Hematopoietic multipotent progenitor cell treated with erythropoietin and hydrocortisone succinate and interleukin-3 and kit ligand, for 17 days (in vitro differentiated cells): ENCODE measurements around the gene KEL.

Experiments used
- DNase-seq: peaks from one replicate; pipeline ENCODE4 v3.0.0-alpha.2; 2015; ENCODE audit warnings: low spot score

The KEL gene

DNA sequence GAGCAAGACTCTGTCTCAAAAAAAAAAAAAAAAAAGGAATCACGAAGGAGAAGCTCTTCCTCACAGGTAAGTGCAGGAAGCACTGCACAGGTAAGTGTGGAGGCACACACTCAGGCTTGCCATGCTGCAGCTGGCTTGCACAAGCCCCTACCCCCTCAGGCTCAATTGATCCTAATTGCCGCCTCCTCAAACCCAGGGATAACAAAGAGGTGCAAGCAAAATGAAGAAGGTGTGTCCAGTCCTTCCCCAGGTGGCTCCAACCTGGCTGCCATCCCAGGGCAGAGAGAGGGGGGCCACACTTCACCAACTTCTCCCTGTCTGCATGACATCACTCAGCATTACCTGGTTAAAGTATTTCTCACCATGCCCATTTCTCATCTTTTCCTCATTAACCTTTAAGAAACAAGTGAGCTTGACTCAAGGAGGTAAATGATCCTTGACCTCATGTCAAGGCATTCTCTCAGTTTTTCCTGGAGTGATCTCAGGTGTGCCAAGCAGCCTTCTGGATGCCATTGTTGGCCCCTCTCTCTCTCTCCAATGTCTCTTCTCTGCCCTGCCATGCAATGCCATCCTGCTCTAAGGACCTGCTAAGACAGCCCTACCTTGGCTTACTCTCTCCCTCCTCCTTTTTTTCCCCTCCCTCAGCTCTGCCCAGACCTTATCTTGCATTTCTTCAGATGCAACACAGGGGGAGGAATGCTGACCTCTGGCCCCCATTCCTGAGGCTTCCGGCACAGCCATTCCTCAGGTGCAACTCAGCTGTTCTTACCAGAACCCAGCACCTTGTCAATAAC, 63.6 kb downstream of the KEL start:
- no peak for DNase-seq

DNA sequence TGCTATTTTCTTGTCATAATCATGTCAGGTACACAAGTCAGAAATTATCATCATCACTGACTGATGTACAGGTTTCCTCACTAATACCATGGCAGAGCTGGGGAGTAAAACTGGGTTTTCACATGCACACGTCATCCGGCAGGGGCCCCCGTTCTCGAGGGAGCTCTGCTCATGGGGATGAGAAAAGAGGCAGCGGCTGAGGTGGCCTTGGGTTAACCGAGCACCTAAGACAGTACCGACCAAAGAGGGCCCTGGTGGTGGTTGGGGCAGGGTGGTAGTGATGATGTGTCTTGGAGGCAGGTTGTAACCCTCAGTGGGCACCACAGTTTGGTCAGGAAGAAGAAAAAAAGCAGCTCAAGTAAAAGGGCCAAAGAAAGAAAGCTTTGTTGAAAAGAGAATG, 64.5 kb downstream of the KEL start:
- DNase-seq = no peak

- DNase-seq = no peak
Measured at GRCh38 chr7:142896741-142897379, 65.3 kb downstream of the KEL start.

DNA sequence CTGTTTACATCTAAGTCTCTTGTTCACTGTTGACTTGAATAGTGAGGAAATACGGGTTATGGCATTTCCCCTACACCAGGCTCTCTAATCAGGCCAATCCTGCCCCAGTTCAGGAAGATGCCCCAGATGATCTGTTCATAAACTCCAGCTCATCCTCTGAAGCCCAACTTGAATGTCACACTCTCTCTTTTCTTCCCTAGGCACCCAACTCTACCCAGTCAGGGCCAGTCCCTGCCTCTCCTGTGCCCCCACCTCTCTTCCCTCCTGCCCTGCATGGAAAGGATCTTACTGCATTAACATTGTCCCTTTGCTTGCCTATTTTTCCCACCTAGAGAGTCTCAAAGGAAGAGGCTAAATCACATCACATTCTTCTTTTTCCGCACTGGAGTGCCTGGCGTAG, 66.0 kb downstream of the KEL start:
- DNase-seq = no peak

GRCh38 chr7:142894985-142895593, 67.1 kb downstream of the KEL start:
- DNase-seq = no peak

GRCh38 chr7:142894112-142894984, 67.8 kb downstream of the KEL start:
- DNase-seq = no peak

DNA sequence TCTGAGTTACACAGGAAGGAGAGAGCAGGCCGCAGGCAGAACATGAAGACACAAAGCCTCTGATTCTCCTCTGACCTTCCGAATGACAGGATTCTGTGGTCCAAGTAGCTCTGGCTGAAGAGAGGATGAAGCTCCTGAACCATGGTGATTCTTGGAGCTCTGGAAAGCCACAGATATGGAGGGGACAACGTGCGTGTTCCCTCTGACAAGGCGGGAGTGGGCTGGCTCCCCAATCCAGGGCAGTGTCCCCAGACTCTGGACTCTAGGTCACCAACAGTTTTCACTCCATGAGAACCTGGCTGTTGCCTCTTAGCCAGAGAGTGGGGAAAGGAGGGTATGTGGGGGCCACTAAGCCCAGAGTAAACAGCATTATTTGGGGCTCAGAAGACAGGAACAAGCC, 69.2 kb downstream of the KEL start:
- DNase-seq = no peak

DNA sequence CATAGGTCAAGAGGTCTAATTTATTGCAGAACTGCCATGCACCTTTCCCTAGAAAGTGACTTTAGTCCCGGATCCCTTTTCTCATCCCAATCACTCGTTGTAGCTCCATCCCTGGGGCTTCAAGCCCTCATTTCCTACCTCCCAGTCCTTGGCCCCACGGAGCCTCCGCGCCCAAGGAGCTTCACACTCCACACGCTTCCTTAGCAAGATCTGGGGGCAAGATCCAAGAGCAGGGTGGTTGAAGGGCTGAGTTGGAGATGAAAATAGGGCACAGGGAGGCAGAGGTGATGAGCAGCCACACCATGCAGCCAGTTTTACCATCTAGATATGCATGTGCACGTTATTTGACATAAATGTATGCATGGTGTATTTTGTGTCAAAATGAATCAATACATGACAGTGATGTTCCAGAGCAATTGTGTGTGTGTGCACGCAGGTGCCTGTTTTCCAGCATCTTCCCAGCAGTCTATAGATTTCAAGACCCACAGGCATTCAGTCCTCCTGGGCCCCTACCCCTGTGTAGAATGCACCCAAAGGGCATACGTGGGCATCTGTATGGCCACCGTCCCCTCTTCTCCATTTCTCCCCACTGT, 70.6 kb downstream of the KEL start:
- DNase-seq = no peak
